ENCODE results near the gene ARFIP1.

ARFIP1 gene, protein sequence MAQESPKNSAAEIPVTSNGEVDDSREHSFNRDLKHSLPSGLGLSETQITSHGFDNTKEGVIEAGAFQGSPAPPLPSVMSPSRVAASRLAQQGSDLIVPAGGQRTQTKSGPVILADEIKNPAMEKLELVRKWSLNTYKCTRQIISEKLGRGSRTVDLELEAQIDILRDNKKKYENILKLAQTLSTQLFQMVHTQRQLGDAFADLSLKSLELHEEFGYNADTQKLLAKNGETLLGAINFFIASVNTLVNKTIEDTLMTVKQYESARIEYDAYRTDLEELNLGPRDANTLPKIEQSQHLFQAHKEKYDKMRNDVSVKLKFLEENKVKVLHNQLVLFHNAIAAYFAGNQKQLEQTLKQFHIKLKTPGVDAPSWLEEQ

DNA sequence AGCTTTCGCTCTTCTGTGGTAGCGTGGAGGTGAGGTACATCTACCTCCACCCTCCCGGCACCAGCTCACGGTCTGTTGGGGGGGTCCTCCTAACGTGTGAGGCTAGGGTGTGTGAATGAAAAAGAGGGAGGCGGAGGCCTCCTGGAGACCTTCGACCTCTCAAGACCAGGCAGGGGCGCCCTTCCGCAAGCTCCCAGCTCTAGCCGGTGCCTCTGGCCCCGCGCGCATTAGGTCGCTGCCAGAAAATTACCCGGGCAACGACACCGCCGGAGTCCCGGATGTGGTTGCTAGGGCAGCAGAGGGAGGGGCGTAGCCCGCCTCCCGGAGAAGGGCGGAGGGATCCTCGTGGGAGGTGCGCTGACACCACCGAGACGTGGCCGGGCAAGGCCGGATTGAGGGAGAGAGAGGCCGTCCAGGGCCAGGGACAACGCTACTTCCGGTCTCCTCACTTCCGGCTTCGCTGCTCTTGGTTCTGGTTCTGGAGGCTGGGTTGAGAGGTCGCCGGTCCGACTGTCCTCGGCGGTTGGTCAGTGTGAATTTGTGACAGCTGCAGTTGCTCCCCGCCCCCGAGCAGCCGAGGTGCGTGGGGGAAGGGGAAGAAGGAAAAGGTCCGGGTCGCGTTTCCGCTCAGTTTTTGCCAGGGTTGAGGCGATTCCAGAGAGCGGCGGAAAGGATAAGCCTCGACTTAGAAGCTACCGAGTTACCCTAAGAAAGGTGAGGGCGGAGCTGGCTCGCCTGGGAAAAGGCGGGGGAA lies at the start of gene ARFIP1, which contains the start of gene TIGD4:
ARFIP1 (plus strand) TSS at position 442 of the 754 bp plus-strand sequence. CDS start 49,680 bp downstream, outside the sequence.
TIGD4 (minus strand) TSS at position 218 of the 754 bp plus-strand sequence. CDS start 8,726 bp downstream, outside the sequence.
- TF ChIP-seq, protein P1, sequence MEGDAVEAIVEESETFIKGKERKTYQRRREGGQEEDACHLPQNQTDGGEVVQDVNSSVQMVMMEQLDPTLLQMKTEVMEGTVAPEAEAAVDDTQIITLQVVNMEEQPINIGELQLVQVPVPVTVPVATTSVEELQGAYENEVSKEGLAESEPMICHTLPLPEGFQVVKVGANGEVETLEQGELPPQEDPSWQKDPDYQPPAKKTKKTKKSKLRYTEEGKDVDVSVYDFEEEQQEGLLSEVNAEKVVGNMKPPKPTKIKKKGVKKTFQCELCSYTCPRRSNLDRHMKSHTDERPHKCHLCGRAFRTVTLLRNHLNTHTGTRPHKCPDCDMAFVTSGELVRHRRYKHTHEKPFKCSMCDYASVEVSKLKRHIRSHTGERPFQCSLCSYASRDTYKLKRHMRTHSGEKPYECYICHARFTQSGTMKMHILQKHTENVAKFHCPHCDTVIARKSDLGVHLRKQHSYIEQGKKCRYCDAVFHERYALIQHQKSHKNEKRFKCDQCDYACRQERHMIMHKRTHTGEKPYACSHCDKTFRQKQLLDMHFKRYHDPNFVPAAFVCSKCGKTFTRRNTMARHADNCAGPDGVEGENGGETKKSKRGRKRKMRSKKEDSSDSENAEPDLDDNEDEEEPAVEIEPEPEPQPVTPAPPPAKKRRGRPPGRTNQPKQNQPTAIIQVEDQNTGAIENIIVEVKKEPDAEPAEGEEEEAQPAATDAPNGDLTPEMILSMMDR (IDR thresholded peaks at IDR 0.05; ENCODE audit: low read depth, low read length): peak; percentile 30
- TF ChIP-seq, protein P2, sequence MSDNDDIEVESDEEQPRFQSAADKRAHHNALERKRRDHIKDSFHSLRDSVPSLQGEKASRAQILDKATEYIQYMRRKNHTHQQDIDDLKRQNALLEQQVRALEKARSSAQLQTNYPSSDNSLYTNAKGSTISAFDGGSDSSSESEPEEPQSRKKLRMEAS (IDR thresholded peaks at IDR 0.05; ENCODE audit: low read depth, low read length): peak; percentile 32; the same call in 1 of the 2 replicates
- TF ChIP-seq POLR2A (IDR thresholded peaks at IDR 0.05; ENCODE audit: extremely low read depth, insufficient read length) (peak; percentile 44), MYC (IDR thresholded peaks at IDR 0.05; ENCODE audit: low read depth, low read length) (peak; percentile 25; the same call in 1 of the 2 replicates)
- peak; percentile 96 for DNase-seq (ENCODE audit: low read depth)
- H3K4me3 ChIP-seq (ENCODE audit: low read depth, low read length): peak within 1 kb of the TSS; percentile 88

- TF ChIP-seq POLR2A (IDR thresholded peaks at IDR 0.05; ENCODE audit: extremely low read depth, insufficient read length) (no peak), MYC (IDR thresholded peaks at IDR 0.05; ENCODE audit: low read depth, low read length) (no peak)
- TF ChIP-seq, protein P1 (IDR thresholded peaks at IDR 0.05; ENCODE audit: low read depth, low read length): no peak
- TF ChIP-seq, protein P2 (IDR thresholded peaks at IDR 0.05; ENCODE audit: low read depth, low read length): no peak
- DNase-seq (ENCODE audit: low read depth): no peak
Observed at GRCh38 chr4:152731997-152732396, 47.8 kb upstream of the ARFIP1 start.

DNA sequence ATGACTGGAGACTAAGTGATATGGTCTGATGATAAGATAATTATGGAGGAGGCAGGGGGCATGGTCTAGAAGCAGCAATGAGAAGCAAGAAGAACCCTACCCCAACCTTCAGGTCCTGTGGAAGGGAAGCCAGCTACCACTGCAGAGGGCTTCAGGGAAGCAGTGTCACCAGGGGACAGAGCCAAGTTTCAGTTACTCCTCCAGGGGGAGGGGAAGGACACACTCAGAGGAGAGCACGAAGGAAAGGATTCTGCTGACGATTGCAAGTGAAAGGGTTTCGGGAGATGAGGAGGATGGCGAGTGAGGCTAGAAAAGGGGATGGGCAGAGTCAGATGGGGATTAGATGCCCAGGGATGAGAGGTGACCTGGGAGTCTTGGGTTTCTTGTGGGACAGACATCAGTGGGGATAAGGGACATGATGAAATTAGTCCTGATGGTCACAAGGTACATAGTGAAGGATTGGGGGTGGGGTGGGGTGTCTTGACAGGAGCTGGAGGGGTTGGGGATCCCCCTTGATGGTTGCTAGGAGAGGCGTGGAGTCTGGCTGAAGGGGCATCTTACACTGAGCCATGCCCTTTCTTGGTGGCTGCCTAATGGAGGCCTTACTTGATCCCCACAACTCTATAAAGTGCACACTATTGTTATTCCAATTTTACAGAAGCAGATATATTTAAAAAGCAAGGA lies 45.6 kb upstream of the ARFIP1 start:
- no peak for DNase-seq (ENCODE audit: low read depth)
- no peak overlapping the region for H3K4me3 ChIP-seq (ENCODE audit: low read depth, low read length)
- TF ChIP-seq POLR2A (IDR thresholded peaks at IDR 0.05; ENCODE audit: extremely low read depth, insufficient read length) (no peak), MYC (IDR thresholded peaks at IDR 0.05; ENCODE audit: low read depth, low read length) (no peak)
- TF ChIP-seq, protein P1 (IDR thresholded peaks at IDR 0.05; ENCODE audit: low read depth, low read length): no peak
- TF ChIP-seq, protein P2 (IDR thresholded peaks at IDR 0.05; ENCODE audit: low read depth, low read length): no peak

More at GRCh38 chr4:152731997-152732396, 47.8 kb upstream of the ARFIP1 start:
- H3K4me3 ChIP-seq (ENCODE audit: low read depth, low read length): no peak overlapping the region

DNA sequence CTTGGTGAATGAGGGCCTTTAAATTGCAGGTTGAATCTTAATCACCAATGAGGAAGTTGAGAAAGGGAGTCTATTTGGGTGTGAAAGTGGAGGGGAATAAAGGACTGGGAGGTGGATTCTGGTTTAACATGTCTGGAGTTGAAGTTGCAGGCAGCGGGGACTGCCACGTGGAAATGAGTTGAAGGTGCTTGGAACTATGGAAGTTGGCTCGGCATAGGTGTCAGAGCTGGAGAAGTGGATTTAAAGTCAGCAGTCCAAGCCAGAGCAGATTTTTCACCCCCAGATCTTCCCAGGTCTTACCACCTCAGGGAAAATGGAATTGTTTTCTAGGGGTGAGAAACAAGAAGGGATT lies 45.1 kb upstream of the ARFIP1 start:
- TF ChIP-seq MYC (IDR thresholded peaks at IDR 0.05; ENCODE audit: low read depth, low read length) (no peak), POLR2A (IDR thresholded peaks at IDR 0.05; ENCODE audit: extremely low read depth, insufficient read length) (no peak)
- TF ChIP-seq, protein P1 (IDR thresholded peaks at IDR 0.05; ENCODE audit: low read depth, low read length): no peak
- TF ChIP-seq, protein P2 (IDR thresholded peaks at IDR 0.05; ENCODE audit: low read depth, low read length): no peak
- DNase-seq (ENCODE audit: low read depth): peak; percentile 43
- no peak overlapping the region for H3K4me3 ChIP-seq (ENCODE audit: low read depth, low read length)

GRCh38 chr4:152735396-152735859 lies 44.3 kb upstream of the ARFIP1 start:
- no peak overlapping the region for H3K4me3 ChIP-seq (ENCODE audit: low read depth, low read length)
- TF ChIP-seq MYC (IDR thresholded peaks at IDR 0.05; ENCODE audit: low read depth, low read length) (no peak), POLR2A (IDR thresholded peaks at IDR 0.05; ENCODE audit: extremely low read depth, insufficient read length) (no peak)
- TF ChIP-seq, protein P1 (IDR thresholded peaks at IDR 0.05; ENCODE audit: low read depth, low read length): peak; percentile 31
- TF ChIP-seq, protein P2 (IDR thresholded peaks at IDR 0.05; ENCODE audit: low read depth, low read length): no peak
- DNase-seq (ENCODE audit: low read depth): peak; percentile 57
